ENCODE results near the gene GH2.
"Not testable (repeated sequence)": the region's sequence is repeated elsewhere in the genome, so short reads cannot be mapped to it uniquely, and the experiment has no call there.

GH2 gene

GRCh38 chr17:63873577-63873976, 8.2 kb downstream of the GH2 start, which contains the start of gene CSH2:
CSH2 (minus strand) TSS chr17:63873677; CDS start chr17:63873614, 63 bp downstream.
- peaks cover 19% of the 10 kb centered on the region for H3K27me3 Mint-ChIP-seq (ENCODE audit: low read depth)
- not testable (repeated sequence) for H3K4me1 Mint-ChIP-seq (ENCODE audit: low read depth); H3K4me3 Mint-ChIP-seq; H3K9me3 Mint-ChIP-seq; DNase-seq (ENCODE audit: low spot score); H3K36me3 Mint-ChIP-seq (ENCODE audit: low read depth); H3K27ac Mint-ChIP-seq

- not testable (repeated sequence) for H3K9me3 Mint-ChIP-seq; DNase-seq (ENCODE audit: low spot score); H3K4me3 Mint-ChIP-seq; H3K27ac Mint-ChIP-seq; H3K4me1 Mint-ChIP-seq (ENCODE audit: low read depth); H3K36me3 Mint-ChIP-seq (ENCODE audit: low read depth)
- H3K27me3 Mint-ChIP-seq (ENCODE audit: low read depth), result peaks cover 16% of the 10 kb centered on the region
These were observed 9.9 kb downstream of the GH2 start for GRCh38 chr17:63871646-63872365.

- H3K4me1 Mint-ChIP-seq (ENCODE audit: low read depth); H3K4me3 Mint-ChIP-seq; DNase-seq (ENCODE audit: low spot score); H3K36me3 Mint-ChIP-seq (ENCODE audit: low read depth); H3K27ac Mint-ChIP-seq; H3K9me3 Mint-ChIP-seq: not testable (repeated sequence)
- H3K27me3 Mint-ChIP-seq (ENCODE audit: low read depth), result peaks cover 16% of the 10 kb centered on the region
These were observed 11.5 kb downstream of the GH2 start for GRCh38 chr17:63870292-63870665.

- not testable (repeated sequence) for DNase-seq (ENCODE audit: low spot score); H3K27ac Mint-ChIP-seq; H3K4me3 Mint-ChIP-seq; H3K4me1 Mint-ChIP-seq (ENCODE audit: low read depth); H3K36me3 Mint-ChIP-seq (ENCODE audit: low read depth); H3K9me3 Mint-ChIP-seq
- peaks cover 16% of the 10 kb centered on the region for H3K27me3 Mint-ChIP-seq (ENCODE audit: low read depth)
These were observed 12.1 kb downstream of the GH2 start for GRCh38 chr17:63869491-63870291.

- not testable (repeated sequence) for H3K27ac Mint-ChIP-seq; H3K36me3 Mint-ChIP-seq (ENCODE audit: low read depth); H3K4me3 Mint-ChIP-seq; H3K9me3 Mint-ChIP-seq; DNase-seq (ENCODE audit: low spot score); H3K4me1 Mint-ChIP-seq (ENCODE audit: low read depth)
- H3K27me3 Mint-ChIP-seq (ENCODE audit: low read depth), result peaks cover 24% of the 10 kb centered on the region
These were observed 15.1 kb downstream of the GH2 start for GRCh38 chr17:63866625-63867024.

- no peak overlapping the region for H3K27ac Mint-ChIP-seq
- H3K4me3 Mint-ChIP-seq, result no peak overlapping the region
- no peaks in the 10 kb centered on the region for H3K36me3 Mint-ChIP-seq (ENCODE audit: low read depth)
- no peaks in the 10 kb centered on the region for H3K9me3 Mint-ChIP-seq
- DNase-seq (ENCODE audit: low spot score), result no peak
- H3K4me1 Mint-ChIP-seq (ENCODE audit: low read depth), result no peaks in the 10 kb centered on the region
- H3K27me3 Mint-ChIP-seq (ENCODE audit: low read depth), result peaks cover 25% of the 10 kb centered on the region
These were observed 22.5 kb downstream of the GH2 start for GRCh38 chr17:63859257-63859656.

GRCh38 chr17:63856425-63856824, 25.3 kb downstream of the GH2 start:
- not testable (repeated sequence) for H3K36me3 Mint-ChIP-seq (ENCODE audit: low read depth); H3K4me1 Mint-ChIP-seq (ENCODE audit: low read depth); H3K27ac Mint-ChIP-seq; H3K4me3 Mint-ChIP-seq; DNase-seq (ENCODE audit: low spot score); H3K9me3 Mint-ChIP-seq
- H3K27me3 Mint-ChIP-seq (ENCODE audit: low read depth), result peaks cover 24% of the 10 kb centered on the region

GRCh38 chr17:63855185-63855584, 26.6 kb downstream of the GH2 start:
- peaks cover 25% of the 10 kb centered on the region for H3K27me3 Mint-ChIP-seq (ENCODE audit: low read depth)
- H3K27ac Mint-ChIP-seq, result no peak overlapping the region
- no peak overlapping the region for H3K4me3 Mint-ChIP-seq
- no peak for DNase-seq (ENCODE audit: low spot score)
- no peaks in the 10 kb centered on the region for H3K9me3 Mint-ChIP-seq
- no peaks in the 10 kb centered on the region for H3K4me1 Mint-ChIP-seq (ENCODE audit: low read depth)
- H3K36me3 Mint-ChIP-seq (ENCODE audit: low read depth), result no peaks in the 10 kb centered on the region

- Mint-ChIP-seq H3K4me1 (ENCODE audit: low read depth) (peaks cover 2% of the 10 kb centered on the region), H3K36me3 (ENCODE audit: low read depth) (no peaks in the 10 kb centered on the region), H3K4me3 (no peak overlapping the region), H3K27me3 (ENCODE audit: low read depth) (peaks cover 20% of the 10 kb centered on the region), H3K9me3 (no peaks in the 10 kb centered on the region), H3K27ac (no peak overlapping the region)
- DNase-seq (ENCODE audit: low spot score), result no peak
These were observed 27.0 kb downstream of the GH2 start for GRCh38 chr17:63854709-63855108.

- Mint-ChIP-seq H3K4me1 (ENCODE audit: low read depth) (peaks cover 11% of the 10 kb centered on the region), H3K4me3 (no peak overlapping the region), H3K27me3 (ENCODE audit: low read depth) (peaks cover 16% of the 10 kb centered on the region), H3K27ac (no peak overlapping the region), H3K36me3 (ENCODE audit: low read depth) (peaks cover 3% of the 10 kb centered on the region), H3K9me3 (peaks cover under 1% of the 10 kb centered on the region)
- DNase-seq (ENCODE audit: low spot score), result no peak
These were observed 28.5 kb downstream of the GH2 start for GRCh38 chr17:63853260-63853659.

- DNase-seq (ENCODE audit: low spot score), result no peak
- peaks cover 7% of the 10 kb centered on the region for H3K9me3 Mint-ChIP-seq
- H3K4me3 Mint-ChIP-seq, result no peak overlapping the region
- H3K27me3 Mint-ChIP-seq (ENCODE audit: low read depth), result peaks cover 12% of the 10 kb centered on the region
- H3K27ac Mint-ChIP-seq, result no peak overlapping the region
- H3K36me3 Mint-ChIP-seq (ENCODE audit: low read depth), result peaks cover 8% of the 10 kb centered on the region
- peaks cover 19% of the 10 kb centered on the region for H3K4me1 Mint-ChIP-seq (ENCODE audit: low read depth)
These were observed 31.3 kb downstream of the GH2 start for GRCh38 chr17:63850401-63850800.

GRCh38 chr17:63848834-63849689, 32.7 kb downstream of the GH2 start:
- Mint-ChIP-seq H3K36me3 (ENCODE audit: low read depth) (peaks cover 8% of the 10 kb centered on the region), H3K4me1 (ENCODE audit: low read depth) (peaks cover 26% of the 10 kb centered on the region), H3K27ac (peak overlapping the region; percentile 95), H3K27me3 (ENCODE audit: low read depth) (peaks cover 12% of the 10 kb centered on the region), H3K4me3 (peak overlapping the region; percentile 78), H3K9me3 (peaks cover 7% of the 10 kb centered on the region)
- peak; percentile 95 for DNase-seq (ENCODE audit: low spot score)

- Mint-ChIP-seq H3K9me3 (peaks cover 7% of the 10 kb centered on the region), H3K4me1 (ENCODE audit: low read depth) (peaks cover 33% of the 10 kb centered on the region), H3K36me3 (ENCODE audit: low read depth) (peaks cover 8% of the 10 kb centered on the region), H3K4me3 (peak overlapping the region; percentile 54), H3K27ac (peak overlapping the region; percentile 75), H3K27me3 (ENCODE audit: low read depth) (peaks cover 12% of the 10 kb centered on the region)
- no peak for DNase-seq (ENCODE audit: low spot score)
These were observed 34.1 kb downstream of the GH2 start for GRCh38 chr17:63847525-63848249.
